ENCODE data around the gene TLCD3B.

GRCh38 chr16:30004811-30005242 lies 26.2 kb downstream of the TLCD3B start:
- TF ChIP-seq CTCF (IDR thresholded peaks at IDR 0.05 in 4 of 5, conservative IDR thresholded peaks at IDR 0.05 in 1 of 5) = no peak
- TF ChIP-seq POLR2A (IDR thresholded peaks at IDR 0.05) = no peak

Measured in gastrocnemius medialis (tissue), 4 donors.